ENCODE results near the gene STAG3. TPM values are rescaled to one million over a fixed set of nuclear protein-coding genes. Genes with fewer than 3 reads are reported as not detected.

The STAG3 gene
- total RNA-seq, 1 donor from 2014 or later, result 2.3 TPM

- DNase-seq, result peak; percentile 53
- Histone ChIP-seq H3K4me3 (no peak overlapping the region), H3K27me3 (peaks cover under 1% of the 10 kb centered on the region), H3K36me3 (no peaks in the 10 kb centered on the region), H3K4me1 (peaks cover 7% of the 10 kb centered on the region), H3K9me3 (no peaks in the 10 kb centered on the region), H3K27ac (no peak overlapping the region)
- intact Hi-C loops (cut with DNase I), result no loop called here
- ATAC-seq, result no peak
- no peak for TF ChIP-seq CTCF (IDR thresholded peaks at IDR 0.05)
Measured at GRCh38 chr7:100166317-100166940, 11.3 kb upstream of the STAG3 start.

GRCh38 chr7:100166970-100167911, 10.5 kb upstream of the STAG3 start:
- H3K36me3 ChIP-seq, result no peaks in the 10 kb centered on the region
- peak overlapping the region; percentile 53 for H3K4me3 ChIP-seq
- no peak overlapping the region for H3K27ac ChIP-seq
- H3K9me3 ChIP-seq, result no peaks in the 10 kb centered on the region
- no peak for TF ChIP-seq CTCF (IDR thresholded peaks at IDR 0.05)
- intact Hi-C loops (cut with DNase I), result no loop called here
- ATAC-seq (no peak), DNase-seq (peak; percentile 61)
- H3K27me3 ChIP-seq, result peaks cover 8% of the 10 kb centered on the region
- H3K4me1 ChIP-seq, result peaks cover 7% of the 10 kb centered on the region

- peak; percentile 61 for DNase-seq
- peaks cover 11% of the 10 kb centered on the region for H3K27me3 ChIP-seq
- ATAC-seq, result peak; percentile 6
Measured at GRCh38 chr7:100167912-100168323, 9.8 kb upstream of the STAG3 start.

DNA sequence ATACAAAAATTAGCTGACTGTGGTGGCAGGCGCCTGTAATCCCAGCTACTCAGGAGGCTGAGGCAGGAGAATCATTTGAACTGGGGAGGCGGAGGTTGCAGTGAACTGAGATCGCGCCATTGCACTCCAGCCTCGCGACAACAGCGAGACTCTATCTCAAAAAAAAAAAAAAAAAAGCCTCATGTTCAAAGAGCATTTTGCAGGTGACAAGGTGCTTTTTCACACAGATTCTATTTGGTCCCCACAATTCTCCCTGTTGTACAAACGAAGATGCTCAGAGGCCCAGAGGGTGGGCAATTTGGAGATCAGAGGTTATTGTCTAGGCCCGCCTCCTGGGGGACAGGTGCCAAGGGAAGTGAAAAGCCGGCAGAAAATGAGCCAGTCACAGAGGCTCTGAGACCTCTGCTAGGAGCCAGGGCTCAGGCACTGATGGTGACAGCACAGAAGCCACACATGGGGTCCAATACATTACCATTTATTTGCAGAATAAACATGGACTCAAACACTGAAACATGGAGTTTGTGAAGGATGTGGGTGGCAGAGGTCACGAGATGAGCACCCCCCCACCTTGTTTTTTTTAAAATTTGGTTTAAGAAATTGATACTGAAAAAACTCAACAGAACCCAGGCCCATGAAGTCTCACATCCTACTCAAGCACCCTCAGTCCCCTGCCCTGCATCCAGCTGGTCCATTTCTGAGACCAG, 8.4 kb upstream of the STAG3 start:
- peaks cover 15% of the 10 kb centered on the region for H3K27me3 ChIP-seq
- no peak overlapping the region for H3K4me3 ChIP-seq
- no peak overlapping the region for H3K27ac ChIP-seq
- ATAC-seq, result no peak
- no peaks in the 10 kb centered on the region for H3K36me3 ChIP-seq
- DNase-seq, result peak; percentile 23
- intact Hi-C loops (cut with DNase I), result no loop called here
- peaks cover 7% of the 10 kb centered on the region for H3K4me1 ChIP-seq
- no peak for TF ChIP-seq CTCF (IDR thresholded peaks at IDR 0.05)
- no peaks in the 10 kb centered on the region for H3K9me3 ChIP-seq

More at GRCh38 chr7:100167912-100168323, 9.8 kb upstream of the STAG3 start:
- TF ChIP-seq CTCF (IDR thresholded peaks at IDR 0.05), result no peak
- H3K9me3 ChIP-seq, result no peaks in the 10 kb centered on the region
- H3K4me1 ChIP-seq, result peaks cover 7% of the 10 kb centered on the region
- peak overlapping the region; percentile 53 for H3K4me3 ChIP-seq
- intact Hi-C loops (cut with DNase I), result no loop called here
- H3K36me3 ChIP-seq, result no peaks in the 10 kb centered on the region
- H3K27ac ChIP-seq, result peak overlapping the region; percentile 42

DNA sequence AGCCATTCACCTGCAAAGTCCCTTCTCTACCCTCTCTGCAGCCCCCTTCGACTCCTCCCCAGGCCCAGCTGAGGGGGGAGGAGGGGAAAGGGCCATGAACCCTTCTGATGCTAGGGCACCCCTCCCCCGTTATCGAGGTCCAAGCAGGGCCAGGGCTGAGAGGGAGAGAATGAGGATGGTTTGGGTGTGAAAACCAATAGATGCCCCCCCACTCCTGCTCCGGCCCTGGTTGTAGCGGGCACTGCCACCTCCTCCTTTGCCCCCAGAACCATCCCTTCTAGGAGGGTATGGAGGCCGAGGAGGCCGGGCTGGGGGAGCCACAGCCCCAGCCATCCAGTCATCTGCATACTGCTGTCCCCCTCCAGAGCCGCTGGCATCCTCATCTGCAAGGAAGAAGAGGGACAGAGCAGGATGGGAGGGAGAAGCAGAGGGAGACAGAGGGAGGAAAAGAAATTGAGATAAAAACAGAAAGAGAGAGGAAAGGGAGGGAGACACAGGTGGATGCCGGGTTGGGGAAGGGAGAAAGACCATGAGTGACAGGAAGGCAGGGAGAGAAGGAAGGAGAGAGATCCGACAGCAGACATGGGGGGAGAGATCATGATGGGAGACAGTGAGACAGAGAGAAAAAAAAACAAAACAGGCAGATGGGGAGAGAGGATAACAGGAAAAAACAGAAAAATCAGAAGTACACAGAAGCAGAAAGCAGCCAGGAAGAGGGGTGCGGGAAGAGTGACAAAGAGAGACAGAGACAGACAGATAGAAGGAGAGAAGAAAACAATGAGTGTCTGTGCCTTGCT, 7.4 kb upstream of the STAG3 start:
- H3K27me3 ChIP-seq, result peaks cover 15% of the 10 kb centered on the region
- peaks cover 7% of the 10 kb centered on the region for H3K4me1 ChIP-seq
- H3K4me3 ChIP-seq, result no peak overlapping the region
- H3K9me3 ChIP-seq, result no peaks in the 10 kb centered on the region
- DNase-seq (peak; percentile 48), ATAC-seq (no peak)
- H3K36me3 ChIP-seq, result no peaks in the 10 kb centered on the region
- no peak for TF ChIP-seq CTCF (IDR thresholded peaks at IDR 0.05)
- no peak overlapping the region for H3K27ac ChIP-seq
- intact Hi-C loops (cut with DNase I), result no loop called here
